Peyer's patch (tissue), 4 donors: ENCODE results near the gene IKBKE.

ENCODE experiments used
- CTCF ChIP-seq, 6 experiments: fragments of 450-650 bp in 4 of 6; fragments of 200-600 bp in 2 of 6; sonication (generic) in 1 of 6; IDR thresholded peaks; one replicate each; pipeline ENCODE4 v1.5.1; 2017 to 2019; ENCODE audit warnings: antibody characterized with exemption in 6 of 6, mild to moderate bottlenecking in 3 of 6, moderate library complexity in 1 of 6
- POLR2A ChIP-seq, 2 donors: fragments of 450-650 bp; IDR thresholded peaks; one replicate each; pipeline ENCODE4 v1.5.1; 2017; ENCODE audit warnings: antibody characterized with exemption in 2 of 2, mild to moderate bottlenecking in 2 of 2, moderate library complexity in 2 of 2

- TF ChIP-seq CTCF (IDR thresholded peaks at IDR 0.05) (peak in 1 of 6 experiments; percentile 24), POLR2A (IDR thresholded peaks at IDR 0.05) (no peak)
Observed at GRCh38 chr1:206430031-206430983, 40.0 kb upstream of the IKBKE start.
